IMR-90 (cell line): ENCODE data around the gene PI16. TPM values are rescaled to one million over a fixed set of nuclear protein-coding genes. Genes with fewer than 3 reads are reported as not detected.
"Not testable (repeated sequence)": the region's sequence is repeated elsewhere in the genome, so short reads cannot be mapped to it uniquely, and the experiment has no call there.

ENCODE experiments used
- ATAC-seq: fragments of 200-7000 bp; cut with Tn5 transposase; 2 replicates; pipeline ENCODE4 v1.9.1; 2020; ENCODE audit warnings: low read depth, mild to moderate bottlenecking, moderate library complexity
- BruUV-seq: library from RNA; stranded (reverse); fragments of 400-500 nt; replicated peaks from 2 replicates; lab custom pipeline; 2021; lab: Mats Ljungman, UMichigan
- CTCF ChIA-PET: fragments of 300-600 bp; formaldehyde crosslinking; extraction: SDS; loops from one replicate; lab custom pipeline; 2021; ENCODE audit warnings: antibody characterized with exemption; lab: Yijun Ruan, JAX
- POLR2A ChIA-PET: fragments of 300-600 bp; sonication (Branson Sonifier 250); formaldehyde crosslinking; loops from one replicate; lab custom pipeline; 2022; ENCODE audit warnings: antibody characterized with exemption; ENCODE audit not compliant: unreplicated experiment; lab: Charles Lee
- DNase-seq: peaks from one replicate; pipeline ENCODE4 v3.0.0; 2013
- H2AFZ ChIP-seq: replicated peaks from 2 replicates; pipeline ENCODE3; 2013; ENCODE audit warnings: low read length, mild to moderate bottlenecking; ENCODE audit not compliant: poor library complexity
- H2AK5ac ChIP-seq: 2 replicates; pipeline ENCODE4 v1.6.1; 2013; ENCODE audit warnings: low read depth, low read length, inconsistent platforms
- H2AK9ac ChIP-seq: replicated peaks from 2 replicates; pipeline ENCODE3; 2013; ENCODE audit warnings: mild to moderate bottlenecking, low read depth, low read length, moderate library complexity; ENCODE audit not compliant: poor library complexity
- H2BK120ac ChIP-seq: 2 replicates; pipeline ENCODE4 v1.6.1; 2013; ENCODE audit warnings: low read depth, low read length, inconsistent platforms
- H2BK15ac ChIP-seq: 3 replicates; pipeline ENCODE4 v1.6.1; 2013; ENCODE audit warnings: low read depth, low read length, inconsistent platforms
- H2BK20ac ChIP-seq: 2 replicates; pipeline ENCODE4 v1.6.1; 2013; ENCODE audit warnings: low read depth, mild to moderate bottlenecking, inconsistent platforms, low read length, moderate library complexity
- H2BK5ac ChIP-seq: 2 replicates; pipeline ENCODE4 v1.6.1; 2013; ENCODE audit warnings: mild to moderate bottlenecking, low read depth, low read length, inconsistent platforms; ENCODE audit not compliant: poor library complexity, severe bottlenecking
- H3K14ac ChIP-seq: replicated peaks from 2 replicates; pipeline ENCODE4 v1.6.1; 2013; ENCODE audit warnings: low read depth, low read length, inconsistent platforms
- H3K18ac ChIP-seq: 2 replicates; pipeline ENCODE4 v1.6.1; 2013; ENCODE audit warnings: low read depth, low read length, control low read depth
- H3K23ac ChIP-seq: 2 replicates; pipeline ENCODE4 v1.6.1; 2013; ENCODE audit warnings: low read depth, low read length, inconsistent platforms
- H3K27ac ChIP-seq: 2 replicates; pipeline ENCODE4 v1.5.1; 2013; ENCODE audit warnings: mild to moderate bottlenecking, control low read depth, low read length; ENCODE audit not compliant: insufficient read depth
- H3K27me3 ChIP-seq: 2 replicates; pipeline ENCODE4 v1.6.1; 2013; ENCODE audit warnings: low read length; ENCODE audit not compliant: control insufficient read depth, insufficient read depth
- H3K36me3 ChIP-seq: 2 replicates; pipeline ENCODE4 v1.6.1; 2013; ENCODE audit warnings: low read length, mixed read lengths; ENCODE audit not compliant: control insufficient read depth, insufficient read depth
- H3K4ac ChIP-seq: 2 replicates; pipeline ENCODE4 v1.6.1; 2013; ENCODE audit warnings: low read depth, low read length, inconsistent platforms
- H3K4me1 ChIP-seq: 2 replicates; pipeline ENCODE4 v1.6.1; 2013; ENCODE audit warnings: low read length, mixed read lengths; ENCODE audit not compliant: control insufficient read depth, insufficient read depth
- H3K4me2 ChIP-seq: 2 replicates; pipeline ENCODE4 v1.6.1; 2013; ENCODE audit warnings: low read depth, mild to moderate bottlenecking, control low read depth, low read length, moderate library complexity
- H3K4me3 ChIP-seq: 2 replicates; pipeline ENCODE4 v1.5.1; 2013; ENCODE audit warnings: low read depth, mild to moderate bottlenecking, control low read depth, low read length, moderate library complexity; ENCODE audit not compliant: insufficient read depth
- H3K56ac ChIP-seq: 2 replicates; pipeline ENCODE4 v1.6.1; 2013; ENCODE audit warnings: low read length, inconsistent platforms; ENCODE audit not compliant: insufficient read depth; ENCODE audit errors: extremely low read depth
- H3K79me1 ChIP-seq, 2 experiments: 2 replicates each; pipeline ENCODE4 v1.6.1; 2013; ENCODE audit warnings: low read length in 2 of 2, inconsistent platforms in 1 of 2, low read depth in 1 of 2
- H3K9ac ChIP-seq: 2 replicates; pipeline ENCODE4 v1.6.1; 2013; ENCODE audit warnings: low read depth, low read length, control low read depth
- H3K9me1 ChIP-seq: 2 replicates; pipeline ENCODE4 v1.6.1; 2013; ENCODE audit warnings: low read length, inconsistent platforms; ENCODE audit not compliant: insufficient read depth
- H3K9me3 ChIP-seq: 2 replicates; pipeline ENCODE4 v1.6.1; 2013; ENCODE audit warnings: low read length; ENCODE audit not compliant: control insufficient read depth, insufficient read depth
- H4K20me1 ChIP-seq: 2 replicates; pipeline ENCODE4 v1.6.1; 2013; ENCODE audit warnings: low read length, inconsistent platforms; ENCODE audit not compliant: insufficient read depth
- H4K5ac ChIP-seq: 2 replicates; pipeline ENCODE4 v1.6.1; 2013; ENCODE audit warnings: mild to moderate bottlenecking, low read depth, low read length, control low read depth
- H4K8ac ChIP-seq, 2 experiments: 2 replicates each; pipeline ENCODE4 v1.6.1; 2013; ENCODE audit warnings: low read depth in 2 of 2, low read length in 2 of 2, control low read depth in 1 of 2, inconsistent platforms in 1 of 2
- H4K91ac ChIP-seq: 2 replicates; pipeline ENCODE4 v1.6.1; 2013; ENCODE audit warnings: low read depth, low read length, inconsistent platforms; ENCODE audit not compliant: insufficient read depth
- WGBS, 2 experiments: methylation state at CpG; one replicate each; pipeline versions ENCODE4 v1.1.5 to v1.1.7; 2013; ENCODE audit warnings: missing lambda C conversion rate in 2 of 2; ENCODE audit not compliant: insufficient read length in 1 of 2; ENCODE audit errors: extremely low coverage in 2 of 2; 5-methylcytosine and 5-hydroxymethylcytosine counted together
- dilution Hi-C: fragments of 300-500 bp; cut with HindIII; formaldehyde crosslinking; loops from one replicate; pipeline ENCODE4 v1.14.3; 2018; ENCODE audit warnings: low sequenced_read_pairs; ENCODE audit not compliant: unreplicated experiment
- in situ Hi-C: fragments of 300-500 bp; cut with MboI; formaldehyde crosslinking; loops from 3 replicates; pipeline ENCODE4 v1.14.3; 2019; ENCODE audit warnings: low sequenced_read_pairs, inconsistent platforms, mixed read lengths
- intact Hi-C: fragments of 100-400 bp; cut with micrococcal nuclease; formaldehyde crosslinking; loops from 2 replicates; pipeline ENCODE4 v1.10.0; 2022
- polyA plus RNA-seq, 3 experiments: library from polyadenylated mRNA; depleted of rRNA; stranded (reverse); fragments of >200 nt; gene quantifications; 2 replicates each; pipeline ENCODE4 v1.2.3, GENCODE V29; 2012; ENCODE audit warnings: low replicate concordance in 1 of 3
- total RNA-seq: library from RNA; depleted of rRNA; stranded (reverse); fragments of >200 nt; gene quantifications from 2 replicates; pipeline ENCODE4 v1.2.3, GENCODE V29; 2012

The PI16 gene
- total and polyA plus RNA-seq, 2 of the 4 experiments (the other 2 are of a cell fraction): 0.21 TPM; not detected in 1

GRCh38 chr6:36990401-36990800 is 35.9 kb downstream of the PI16 start:
- POLR2A ChIA-PET, H2BK20ac ChIP-seq, H3K18ac ChIP-seq, H2BK5ac ChIP-seq, H3K9me1 ChIP-seq, H4K20me1 ChIP-seq, H3K14ac ChIP-seq, H3K4ac ChIP-seq, ATAC-seq, intact Hi-C loops, H3K23ac ChIP-seq, in situ Hi-C loops, H4K5ac ChIP-seq, H3K27ac ChIP-seq, DNase-seq, H3K4me1 ChIP-seq, H4K91ac ChIP-seq, H3K36me3 ChIP-seq, H2AK5ac ChIP-seq, H4K8ac ChIP-seq, H2AK9ac ChIP-seq, H3K9me3 ChIP-seq, dilution Hi-C loops, BruUV-seq, H3K4me3 ChIP-seq, H2AFZ ChIP-seq, H3K9ac ChIP-seq, H3K4me2 ChIP-seq, H2BK15ac ChIP-seq, CTCF ChIA-PET, H3K56ac ChIP-seq, H2BK120ac ChIP-seq: not testable (repeated sequence)
- Histone ChIP-seq H3K27me3 (peaks cover 15% of the 10 kb centered on the region), H3K79me1 (peaks cover 9 to 11% of the 10 kb centered on the region in 2 experiments; a peak in 3 of 4 replicates)
- no CpG with 5 or more reads among the region's 2 CpGs for WGBS, 2 experiments
